NCI-H510A (cell line): Measurements from ENCODE around the gene POU2F3.
"Not testable (repeated sequence)": the region's sequence is repeated elsewhere in the genome, so short reads cannot be mapped to it uniquely, and the experiment has no call there.

Source experiments
- DNase-seq: peaks from one replicate; lab custom pipeline; 2025; lab: John Stamatoyannopoulos, UW

The POU2F3 gene

DNA sequence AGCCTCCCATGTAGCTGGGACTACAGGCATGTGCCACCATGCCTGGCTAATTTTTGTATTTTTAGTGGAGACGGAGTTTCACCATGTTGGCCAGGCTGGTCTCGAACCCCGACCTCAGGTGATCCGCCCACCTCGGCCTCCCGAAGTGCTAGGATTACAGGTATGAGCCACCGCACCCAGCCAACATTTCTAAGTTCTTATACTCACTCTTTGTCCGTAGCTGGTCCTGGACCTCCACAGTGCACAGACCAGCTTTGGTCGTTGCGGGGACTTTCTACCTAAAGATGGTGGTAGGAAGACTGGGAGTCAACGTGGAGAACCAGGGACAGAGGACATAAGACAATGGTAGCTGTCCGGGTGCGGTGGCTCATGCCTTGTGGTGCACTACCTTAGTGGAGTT, 13.4 kb downstream of the POU2F3 start:
- not testable (repeated sequence) for DNase-seq

DNA sequence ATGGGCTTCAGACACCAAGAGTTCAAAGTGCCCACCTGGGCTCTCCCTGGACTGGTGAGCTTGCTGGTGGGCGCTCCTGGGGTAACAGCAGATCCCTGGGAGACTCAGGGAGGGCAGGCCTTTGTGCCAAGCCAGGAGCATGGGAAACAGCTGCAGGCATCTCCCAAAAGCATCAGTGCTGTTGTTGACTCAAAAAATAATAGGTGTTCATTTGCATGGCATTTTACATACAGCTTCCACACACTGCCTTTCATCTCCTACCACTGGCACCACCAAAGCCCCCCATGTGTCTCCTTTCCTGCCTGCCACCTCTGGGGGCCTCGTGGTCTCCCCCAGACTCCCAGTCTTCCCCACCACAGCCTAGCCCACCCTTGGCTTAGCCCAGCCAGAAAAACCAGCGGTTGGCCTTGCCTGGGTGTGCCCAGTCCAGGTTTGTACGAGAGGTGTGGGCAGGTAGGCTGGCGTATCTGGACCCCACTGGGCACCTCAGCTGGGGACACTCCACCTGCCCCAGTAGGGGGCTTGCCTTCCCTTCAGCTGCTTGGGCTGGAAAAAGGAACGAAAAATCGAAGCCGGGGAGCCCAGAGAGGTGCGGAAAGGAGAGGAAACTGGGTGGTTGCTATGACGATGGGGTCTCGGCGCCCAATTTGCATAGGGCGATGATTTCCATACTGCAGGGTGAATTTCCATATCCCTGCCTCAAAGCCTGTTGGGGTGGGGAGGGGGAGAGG, 15.0 kb downstream of the POU2F3 start:
- no peak for DNase-seq

- no peak for DNase-seq
These were observed 15.6 kb downstream of the POU2F3 start for GRCh38 chr11:120255519-120255866.

GRCh38 chr11:120256178-120256577, 16.2 kb downstream of the POU2F3 start:
- DNase-seq: no peak

- no peak for DNase-seq
These were observed 16.8 kb downstream of the POU2F3 start for GRCh38 chr11:120256779-120257178.

- no peak for DNase-seq
These were observed 17.4 kb downstream of the POU2F3 start for GRCh38 chr11:120257346-120257745.

DNA sequence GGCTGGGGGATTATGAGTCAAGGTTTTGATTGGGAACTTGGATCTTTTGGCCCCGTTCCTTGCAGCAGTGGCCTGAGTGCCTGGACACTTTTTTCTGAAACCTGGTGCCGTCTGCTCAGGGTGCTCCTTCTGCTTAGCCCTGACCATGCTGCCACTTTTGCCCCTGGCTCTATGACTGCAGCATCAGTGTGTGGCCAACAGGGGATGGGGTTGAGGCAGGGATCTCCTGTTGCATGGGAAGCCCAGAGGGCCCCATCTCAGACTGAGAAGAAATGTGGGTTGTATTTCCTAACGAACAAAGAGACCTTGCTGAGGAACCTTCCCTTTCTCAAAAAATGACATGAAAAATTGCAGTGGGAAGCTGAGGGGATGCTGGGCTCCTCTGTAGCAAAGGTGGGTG, 18.7 kb downstream of the POU2F3 start:
- no peak for DNase-seq

DNA sequence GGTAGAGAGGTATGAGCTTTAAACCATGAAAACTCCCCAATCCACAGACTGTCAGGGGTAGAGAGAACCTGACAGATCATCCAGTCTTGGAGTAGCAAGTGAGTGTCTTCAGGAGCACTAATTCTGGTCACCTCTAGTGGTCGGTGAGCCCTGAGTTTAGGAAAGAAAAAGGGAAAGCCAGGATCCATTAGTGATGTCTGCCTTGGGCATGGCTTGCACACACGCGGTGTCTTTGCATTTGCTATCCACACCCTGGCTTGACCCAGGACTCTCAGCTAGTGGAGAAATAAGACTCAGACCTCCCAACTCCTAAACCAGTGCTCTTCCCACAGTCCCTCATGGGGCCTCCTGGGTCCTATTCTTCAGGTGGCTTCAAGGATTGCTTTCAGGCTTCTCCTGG, 19.3 kb downstream of the POU2F3 start:
- DNase-seq: no peak

DNA sequence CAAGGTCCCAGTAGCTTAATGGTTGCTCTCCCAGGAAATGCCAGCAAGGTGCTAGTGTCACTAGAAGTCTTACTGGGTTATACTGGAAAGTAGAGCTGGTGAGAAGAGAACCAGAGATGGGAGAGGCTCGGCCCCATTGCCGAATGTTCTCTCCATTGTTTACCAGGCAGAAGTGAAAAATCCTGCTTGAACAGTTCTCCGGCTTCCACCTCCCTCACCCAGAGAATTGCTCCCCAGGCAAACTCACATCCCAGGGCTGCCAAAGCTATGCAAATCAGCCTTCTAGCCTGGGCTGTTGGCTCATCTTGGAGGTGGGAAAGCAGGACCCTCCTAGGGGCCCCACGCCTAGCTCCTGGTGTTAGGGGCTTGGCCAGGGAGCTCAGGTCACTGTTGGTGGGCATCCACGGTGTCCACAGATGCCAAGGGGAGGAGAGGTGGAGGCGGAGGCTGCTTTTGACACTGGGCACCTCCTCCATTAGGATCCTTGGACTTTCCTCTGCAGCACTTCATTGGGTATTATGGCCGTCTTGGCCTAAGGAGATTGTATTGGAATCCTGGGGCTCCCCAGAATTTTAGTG, 20.1 kb downstream of the POU2F3 start:
- no peak for DNase-seq

DNA sequence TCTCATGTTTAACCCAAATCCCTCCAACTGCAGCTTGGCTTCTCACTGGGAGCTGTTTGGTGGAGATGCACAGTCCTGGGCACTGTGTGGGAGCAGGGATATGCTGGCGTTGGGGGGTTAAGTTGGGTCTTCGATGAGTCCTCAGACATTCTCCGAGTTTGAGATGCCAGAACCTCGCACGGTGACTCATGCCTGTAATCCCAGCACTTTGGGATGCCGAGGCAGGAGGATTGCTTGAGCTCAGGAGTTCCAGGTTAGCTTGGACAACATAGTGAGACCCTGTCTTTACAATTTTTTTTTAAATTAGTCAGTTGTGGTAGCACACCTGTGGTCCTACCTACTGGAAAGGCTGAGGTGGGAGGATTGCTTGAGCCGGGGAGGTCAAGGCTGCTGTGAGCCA, 20.7 kb downstream of the POU2F3 start:
- no peak for DNase-seq

DNA sequence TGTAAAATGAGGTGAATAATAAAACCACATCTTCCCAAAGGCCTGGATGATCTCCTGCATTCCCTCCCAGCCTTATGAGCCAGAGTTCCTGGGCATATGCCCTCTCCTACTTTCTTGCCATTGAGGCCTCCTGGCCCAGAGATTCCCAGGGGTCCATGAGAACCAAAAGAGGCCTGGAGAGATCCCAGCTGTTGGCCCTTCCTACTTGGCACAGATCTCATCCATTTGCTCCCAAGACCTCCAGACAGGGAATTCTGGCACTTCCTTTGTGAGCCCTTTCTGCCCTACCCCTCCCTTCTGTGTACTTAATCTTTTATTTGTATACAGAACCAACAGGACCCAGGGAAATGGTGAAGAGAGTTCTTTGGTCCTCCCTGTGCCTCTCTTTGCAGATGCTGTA, 21.4 kb downstream of the POU2F3 start:
- DNase-seq: no peak

GRCh38 chr11:120261931-120262330, 22.0 kb downstream of the POU2F3 start:
- no peak for DNase-seq

- no peak for DNase-seq
These were observed 27.4 kb downstream of the POU2F3 start for GRCh38 chr11:120267319-120267718.

DNA sequence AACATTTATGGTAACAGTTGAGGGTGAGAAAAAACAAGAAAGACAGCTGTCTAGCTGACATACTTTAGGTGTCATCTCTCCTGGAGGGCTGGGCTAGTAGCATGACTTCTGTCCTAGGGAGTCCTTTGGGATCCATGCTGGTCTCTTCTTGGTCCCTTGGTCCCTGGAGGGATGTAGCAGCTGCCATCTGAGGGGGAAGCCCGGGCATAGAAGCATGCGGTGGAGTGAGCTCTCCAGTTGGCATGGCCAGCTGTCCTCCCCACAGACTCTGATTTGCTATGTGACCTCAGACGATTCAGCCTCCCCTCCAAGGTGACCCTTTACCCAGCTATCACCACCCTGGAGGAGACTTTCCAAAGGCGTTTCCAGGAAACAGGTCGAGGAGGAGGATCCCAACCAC, 28.7 kb downstream of the POU2F3 start:
- DNase-seq: no peak

DNA sequence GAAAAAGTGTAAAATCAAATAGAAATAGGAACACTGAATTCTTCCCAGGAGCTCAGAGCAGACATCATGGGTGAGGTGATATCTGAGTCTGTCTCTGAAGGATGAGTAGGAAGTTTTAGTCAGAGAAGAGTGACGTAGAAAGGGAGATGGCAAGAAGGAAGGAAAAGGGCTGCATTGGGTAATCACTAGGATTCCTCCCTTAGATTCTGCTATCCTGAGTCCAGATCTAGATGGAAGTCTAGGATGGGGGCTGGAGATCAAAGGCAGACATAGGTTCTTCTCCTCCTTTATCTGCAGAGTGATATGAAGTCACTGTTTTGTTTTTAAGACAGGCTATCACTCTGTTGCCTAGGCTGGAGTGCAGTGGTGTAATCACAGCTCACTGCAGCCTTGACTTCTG, 30.4 kb downstream of the POU2F3 start:
- DNase-seq: no peak

GRCh38 chr11:120271672-120272071, 31.7 kb downstream of the POU2F3 start:
- DNase-seq: no peak

DNA sequence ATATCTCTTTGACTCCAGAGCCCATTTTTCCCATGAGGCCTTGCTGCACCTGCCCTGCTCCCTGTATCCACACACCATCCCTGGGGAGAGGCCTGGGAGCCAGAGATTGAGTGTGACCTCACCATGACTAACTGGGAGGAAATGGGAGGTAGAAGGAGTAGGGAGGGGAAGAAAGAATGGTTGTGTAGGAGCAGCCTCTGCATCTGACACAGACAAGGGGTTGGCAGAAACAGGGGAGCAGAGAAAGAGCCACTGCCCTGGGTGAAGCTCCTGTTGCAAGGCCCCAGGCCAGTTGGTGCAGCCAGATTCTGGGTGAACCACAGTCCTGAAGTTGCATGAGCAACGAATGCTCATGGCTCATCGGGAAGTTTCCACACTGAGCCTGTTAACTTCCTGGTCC, 32.4 kb downstream of the POU2F3 start:
- DNase-seq: no peak

GRCh38 chr11:120273432-120273831, 33.5 kb downstream of the POU2F3 start:
- no peak for DNase-seq

- DNase-seq: not testable (repeated sequence)
These were observed 34.0 kb downstream of the POU2F3 start for GRCh38 chr11:120273956-120274355.

- DNase-seq: no peak
These were observed 39.6 kb downstream of the POU2F3 start for GRCh38 chr11:120279502-120279901.

GRCh38 chr11:120280600-120281051, 40.7 kb downstream of the POU2F3 start:
- DNase-seq: no peak

DNA sequence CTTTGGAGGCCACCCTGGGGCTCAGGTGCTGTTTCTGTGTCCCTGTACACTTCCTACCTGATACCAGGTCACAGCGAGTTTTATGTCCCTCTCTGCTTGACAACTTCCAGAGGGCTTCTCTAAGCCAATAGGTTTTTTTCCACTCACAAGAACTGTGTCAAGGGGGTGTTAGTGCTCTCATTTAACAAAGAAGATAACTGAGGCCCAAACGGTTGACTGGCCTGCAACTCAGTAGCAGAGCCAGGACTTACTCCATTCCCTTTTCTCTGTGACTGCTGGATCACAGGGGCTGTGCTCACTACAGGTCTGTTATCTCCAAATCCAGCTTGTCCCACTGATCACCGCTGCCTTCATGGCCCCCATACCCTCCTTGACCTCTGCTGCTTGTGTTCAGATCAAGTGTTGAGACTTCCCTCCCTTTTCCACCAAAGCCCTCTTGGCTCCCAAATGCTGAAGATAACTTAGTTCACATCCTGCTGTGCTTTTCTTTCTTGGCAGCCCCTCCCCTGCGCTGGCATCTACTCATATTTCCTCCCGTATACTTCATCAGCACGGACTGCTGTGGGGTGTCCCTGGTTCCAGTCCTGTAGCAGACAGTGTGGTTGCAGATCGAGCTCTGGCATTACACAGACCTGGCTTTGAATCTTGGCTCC, 41.3 kb downstream of the POU2F3 start:
- no peak for DNase-seq

- DNase-seq: no peak
These were observed 43.2 kb downstream of the POU2F3 start for GRCh38 chr11:120283124-120283523.

DNA sequence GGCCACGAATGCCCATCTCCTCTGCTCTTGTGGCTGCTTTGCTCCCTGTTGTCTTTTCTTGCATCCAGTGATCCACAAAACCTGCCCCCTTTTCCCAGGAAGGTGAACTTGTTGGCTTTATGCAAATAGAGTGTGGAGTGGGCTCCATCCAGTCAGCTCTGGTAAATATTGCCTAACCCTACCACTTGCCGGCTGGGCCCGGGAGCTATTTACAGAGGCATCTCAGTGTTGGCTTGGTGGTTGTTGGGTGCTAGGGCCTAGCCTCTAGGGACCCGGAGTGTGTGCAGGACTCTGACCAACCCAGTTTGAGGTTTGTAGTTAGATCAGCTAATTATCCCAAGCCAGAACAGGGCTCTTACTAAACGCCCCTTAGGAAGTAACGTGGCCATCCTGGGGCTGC, 44.3 kb downstream of the POU2F3 start:
- no peak for DNase-seq
